Stomach smooth muscle (tissue), 2 donors: ENCODE data around the gene MSL3B.

ENCODE experiments used
- H3K27ac ChIP-seq: one replicate; pipeline ENCODE4 v1.7.0; 2013; ENCODE audit warnings: mild to moderate bottlenecking, low read length, inconsistent platforms
- H3K27me3 ChIP-seq, 2 donors: one replicate each; pipeline ENCODE4 v1.7.0; 2013; ENCODE audit warnings: low read length in 2 of 2; ENCODE audit not compliant: insufficient read depth in 2 of 2, control insufficient read depth in 1 of 2
- H3K36me3 ChIP-seq, 2 donors: one replicate each; pipeline ENCODE4 v1.7.0; 2013; ENCODE audit warnings: low read length in 2 of 2; ENCODE audit not compliant: control insufficient read depth in 2 of 2, insufficient read depth in 2 of 2
- H3K4me1 ChIP-seq: one replicate; pipeline ENCODE4 v1.7.0; 2013; ENCODE audit warnings: low read length; ENCODE audit not compliant: control insufficient read depth, insufficient read depth
- H3K4me3 ChIP-seq, 2 donors: one replicate each; pipeline ENCODE4 v1.7.0; 2013; ENCODE audit warnings: low read length in 2 of 2
- H3K9ac ChIP-seq, 2 donors: one replicate each; pipeline ENCODE4 v1.7.0; 2013; ENCODE audit warnings: low read length in 2 of 2, mild to moderate bottlenecking in 1 of 2
- H3K9me3 ChIP-seq, 2 donors: one replicate each; pipeline ENCODE4 v1.7.0; 2013; ENCODE audit warnings: low read length in 2 of 2; ENCODE audit not compliant: control insufficient read depth in 2 of 2
- donor health status: healthy.
- donor health status: Pancreatic carcinoma.

Gene MSL3B

GRCh38 chr2:233853353-233853752 lies 14.8 kb downstream of the MSL3B start:
- no peak overlapping the region for H3K27ac ChIP-seq

GRCh38 chr2:233852056-233852455 lies 16.1 kb downstream of the MSL3B start:
- Histone ChIP-seq H3K9me3 (no peaks in the 10 kb centered on the region), H3K36me3 (no peaks in the 10 kb centered on the region), H3K27me3 (peaks cover 0 to 2% of the 10 kb centered on the region in 2 donors), H3K4me3 (no peak overlapping the region), H3K4me1 (peaks cover 8% of the 10 kb centered on the region), H3K9ac (no peak overlapping the region), H3K27ac (no peak overlapping the region)

More at GRCh38 chr2:233853353-233853752, 14.8 kb downstream of the MSL3B start:
- Histone ChIP-seq H3K9me3 (no peaks in the 10 kb centered on the region), H3K36me3 (no peaks in the 10 kb centered on the region), H3K9ac (no peak overlapping the region), H3K4me3 (peak overlapping the region in 1 of 2 donors; percentile 93), H3K4me1 (peaks cover 8% of the 10 kb centered on the region), H3K27me3 (peaks cover 0 to 2% of the 10 kb centered on the region in 2 donors)

GRCh38 chr2:233851169-233851568 lies 17.0 kb downstream of the MSL3B start:
- H3K27me3 ChIP-seq: peaks cover 0 to 2% of the 10 kb centered on the region in 2 donors
- no peak overlapping the region for H3K4me3 ChIP-seq
- no peak overlapping the region for H3K27ac ChIP-seq
- no peaks in the 10 kb centered on the region for H3K36me3 ChIP-seq
- H3K9ac ChIP-seq: no peak overlapping the region
- H3K4me1 ChIP-seq: peaks cover 8% of the 10 kb centered on the region
- H3K9me3 ChIP-seq: no peaks in the 10 kb centered on the region

GRCh38 chr2:233850745-233851144 lies 17.4 kb downstream of the MSL3B start:
- Histone ChIP-seq H3K36me3 (no peaks in the 10 kb centered on the region), H3K27ac (no peak overlapping the region), H3K4me1 (peaks cover 8% of the 10 kb centered on the region), H3K27me3 (peaks cover 0 to 2% of the 10 kb centered on the region in 2 donors), H3K4me3 (no peak overlapping the region), H3K9ac (no peak overlapping the region), H3K9me3 (no peaks in the 10 kb centered on the region)

- Histone ChIP-seq H3K27ac (no peak overlapping the region), H3K27me3 (peaks cover 0 to 2% of the 10 kb centered on the region in 2 donors), H3K4me3 (no peak overlapping the region), H3K36me3 (no peaks in the 10 kb centered on the region), H3K9me3 (no peaks in the 10 kb centered on the region), H3K9ac (no peak overlapping the region), H3K4me1 (peaks cover 8% of the 10 kb centered on the region)
Observed at GRCh38 chr2:233849607-233850271, 18.4 kb downstream of the MSL3B start.

- Histone ChIP-seq H3K27me3 (peaks cover 0 to 2% of the 10 kb centered on the region in 2 donors), H3K9ac (no peak overlapping the region), H3K9me3 (no peaks in the 10 kb centered on the region), H3K4me1 (no peaks in the 10 kb centered on the region), H3K4me3 (no peak overlapping the region), H3K36me3 (no peaks in the 10 kb centered on the region), H3K27ac (no peak overlapping the region)
Observed at GRCh38 chr2:233848276-233848675, 19.9 kb downstream of the MSL3B start.

GRCh38 chr2:233847248-233847898 lies 20.8 kb downstream of the MSL3B start:
- Histone ChIP-seq H3K27me3 (peaks cover 0 to 2% of the 10 kb centered on the region in 2 donors), H3K4me3 (no peak overlapping the region), H3K36me3 (no peaks in the 10 kb centered on the region), H3K27ac (no peak overlapping the region), H3K9ac (no peak overlapping the region), H3K9me3 (no peaks in the 10 kb centered on the region), H3K4me1 (no peaks in the 10 kb centered on the region)

GRCh38 chr2:233846387-233847247 lies 21.6 kb downstream of the MSL3B start:
- H3K9me3 ChIP-seq: no peaks in the 10 kb centered on the region
- peaks cover 0 to 2% of the 10 kb centered on the region in 2 donors for H3K27me3 ChIP-seq
- no peaks in the 10 kb centered on the region for H3K36me3 ChIP-seq
- H3K4me3 ChIP-seq: no peak overlapping the region
- H3K9ac ChIP-seq: no peak overlapping the region
- no peaks in the 10 kb centered on the region for H3K4me1 ChIP-seq
- no peak overlapping the region for H3K27ac ChIP-seq

GRCh38 chr2:233845301-233846060 lies 22.7 kb downstream of the MSL3B start:
- Histone ChIP-seq H3K27me3 (peaks cover 0 to 2% of the 10 kb centered on the region in 2 donors), H3K27ac (no peak overlapping the region), H3K9ac (no peak overlapping the region), H3K36me3 (no peaks in the 10 kb centered on the region), H3K4me3 (no peak overlapping the region), H3K4me1 (no peaks in the 10 kb centered on the region), H3K9me3 (no peaks in the 10 kb centered on the region)

- H3K4me3 ChIP-seq: no peak overlapping the region
- no peaks in the 10 kb centered on the region for H3K9me3 ChIP-seq
- no peak overlapping the region for H3K27ac ChIP-seq
- no peaks in the 10 kb centered on the region for H3K27me3 ChIP-seq
- no peaks in the 10 kb centered on the region for H3K4me1 ChIP-seq
- no peak overlapping the region for H3K9ac ChIP-seq
- H3K36me3 ChIP-seq: no peaks in the 10 kb centered on the region
Observed at GRCh38 chr2:233844836-233845235, 23.4 kb downstream of the MSL3B start.
